IMR-90 (cell line): ENCODE measurements around the gene HAAO. TPM values are rescaled to one million over a fixed set of nuclear protein-coding genes. Genes with fewer than 3 reads are reported as not detected.

Source experiments
- ATAC-seq: fragments of 200-7000 bp; cut with Tn5 transposase; 2 replicates; pipeline ENCODE4 v1.9.1; 2020; ENCODE audit warnings: low read depth, mild to moderate bottlenecking, moderate library complexity
- BruUV-seq: library from RNA; stranded (reverse); fragments of 400-500 nt; replicated peaks from 2 replicates; lab custom pipeline; 2021; lab: Mats Ljungman, UMichigan
- CTCF ChIA-PET: fragments of 300-600 bp; formaldehyde crosslinking; extraction: SDS; loops from one replicate; lab custom pipeline; 2021; ENCODE audit warnings: antibody characterized with exemption; lab: Yijun Ruan, JAX
- POLR2A ChIA-PET: fragments of 300-600 bp; sonication (Branson Sonifier 250); formaldehyde crosslinking; loops from one replicate; lab custom pipeline; 2022; ENCODE audit warnings: antibody characterized with exemption; ENCODE audit not compliant: unreplicated experiment; lab: Charles Lee
- DNase-seq: peaks from one replicate; pipeline ENCODE4 v3.0.0; 2013
- H2AFZ ChIP-seq: replicated peaks from 2 replicates; pipeline ENCODE3; 2013; ENCODE audit warnings: low read length, mild to moderate bottlenecking; ENCODE audit not compliant: poor library complexity
- H2AK5ac ChIP-seq: 2 replicates; pipeline ENCODE4 v1.6.1; 2013; ENCODE audit warnings: low read depth, low read length, inconsistent platforms
- H2AK9ac ChIP-seq: replicated peaks from 2 replicates; pipeline ENCODE3; 2013; ENCODE audit warnings: mild to moderate bottlenecking, low read depth, low read length, moderate library complexity; ENCODE audit not compliant: poor library complexity
- H2BK120ac ChIP-seq: 2 replicates; pipeline ENCODE4 v1.6.1; 2013; ENCODE audit warnings: low read depth, low read length, inconsistent platforms
- H2BK15ac ChIP-seq: 3 replicates; pipeline ENCODE4 v1.6.1; 2013; ENCODE audit warnings: low read depth, low read length, inconsistent platforms
- H2BK20ac ChIP-seq: 2 replicates; pipeline ENCODE4 v1.6.1; 2013; ENCODE audit warnings: low read depth, mild to moderate bottlenecking, inconsistent platforms, low read length, moderate library complexity
- H2BK5ac ChIP-seq: 2 replicates; pipeline ENCODE4 v1.6.1; 2013; ENCODE audit warnings: mild to moderate bottlenecking, low read depth, low read length, inconsistent platforms; ENCODE audit not compliant: poor library complexity, severe bottlenecking
- H3K14ac ChIP-seq: replicated peaks from 2 replicates; pipeline ENCODE4 v1.6.1; 2013; ENCODE audit warnings: low read depth, low read length, inconsistent platforms
- H3K18ac ChIP-seq: 2 replicates; pipeline ENCODE4 v1.6.1; 2013; ENCODE audit warnings: low read depth, low read length, control low read depth
- H3K23ac ChIP-seq: 2 replicates; pipeline ENCODE4 v1.6.1; 2013; ENCODE audit warnings: low read depth, low read length, inconsistent platforms
- H3K27ac ChIP-seq: 2 replicates; pipeline ENCODE4 v1.5.1; 2013; ENCODE audit warnings: mild to moderate bottlenecking, control low read depth, low read length; ENCODE audit not compliant: insufficient read depth
- H3K27me3 ChIP-seq: 2 replicates; pipeline ENCODE4 v1.6.1; 2013; ENCODE audit warnings: low read length; ENCODE audit not compliant: control insufficient read depth, insufficient read depth
- H3K36me3 ChIP-seq: 2 replicates; pipeline ENCODE4 v1.6.1; 2013; ENCODE audit warnings: low read length, mixed read lengths; ENCODE audit not compliant: control insufficient read depth, insufficient read depth
- H3K4ac ChIP-seq: 2 replicates; pipeline ENCODE4 v1.6.1; 2013; ENCODE audit warnings: low read depth, low read length, inconsistent platforms
- H3K4me1 ChIP-seq: 2 replicates; pipeline ENCODE4 v1.6.1; 2013; ENCODE audit warnings: low read length, mixed read lengths; ENCODE audit not compliant: control insufficient read depth, insufficient read depth
- H3K4me2 ChIP-seq: 2 replicates; pipeline ENCODE4 v1.6.1; 2013; ENCODE audit warnings: low read depth, mild to moderate bottlenecking, control low read depth, low read length, moderate library complexity
- H3K4me3 ChIP-seq: 2 replicates; pipeline ENCODE4 v1.5.1; 2013; ENCODE audit warnings: low read depth, mild to moderate bottlenecking, control low read depth, low read length, moderate library complexity; ENCODE audit not compliant: insufficient read depth
- H3K56ac ChIP-seq: 2 replicates; pipeline ENCODE4 v1.6.1; 2013; ENCODE audit warnings: low read length, inconsistent platforms; ENCODE audit not compliant: insufficient read depth; ENCODE audit errors: extremely low read depth
- H3K79me1 ChIP-seq, 2 experiments: 2 replicates each; pipeline ENCODE4 v1.6.1; 2013; ENCODE audit warnings: low read length in 2 of 2, inconsistent platforms in 1 of 2, low read depth in 1 of 2
- H3K9ac ChIP-seq: 2 replicates; pipeline ENCODE4 v1.6.1; 2013; ENCODE audit warnings: low read depth, low read length, control low read depth
- H3K9me1 ChIP-seq: 2 replicates; pipeline ENCODE4 v1.6.1; 2013; ENCODE audit warnings: low read length, inconsistent platforms; ENCODE audit not compliant: insufficient read depth
- H3K9me3 ChIP-seq: 2 replicates; pipeline ENCODE4 v1.6.1; 2013; ENCODE audit warnings: low read length; ENCODE audit not compliant: control insufficient read depth, insufficient read depth
- H4K20me1 ChIP-seq: 2 replicates; pipeline ENCODE4 v1.6.1; 2013; ENCODE audit warnings: low read length, inconsistent platforms; ENCODE audit not compliant: insufficient read depth
- H4K5ac ChIP-seq: 2 replicates; pipeline ENCODE4 v1.6.1; 2013; ENCODE audit warnings: mild to moderate bottlenecking, low read depth, low read length, control low read depth
- H4K8ac ChIP-seq, 2 experiments: 2 replicates each; pipeline ENCODE4 v1.6.1; 2013; ENCODE audit warnings: low read depth in 2 of 2, low read length in 2 of 2, control low read depth in 1 of 2, inconsistent platforms in 1 of 2
- H4K91ac ChIP-seq: 2 replicates; pipeline ENCODE4 v1.6.1; 2013; ENCODE audit warnings: low read depth, low read length, inconsistent platforms; ENCODE audit not compliant: insufficient read depth
- BHLHE40 ChIP-seq: fragments of 150-350 bp; IDR thresholded peaks from 2 replicates; pipeline ENCODE4 v1.6.1; 2016; ENCODE audit warnings: mild to moderate bottlenecking, low read depth, low read length
- MAFK ChIP-seq: IDR thresholded peaks from 2 replicates; pipeline ENCODE4 v1.6.1; 2012; ENCODE audit warnings: low read depth, low read length, improper control_type of control experiment
- NFE2L2 ChIP-seq: fragments of 150-350 bp; IDR thresholded peaks from 2 replicates; pipeline ENCODE4 v1.6.1; 2016; ENCODE audit warnings: low read depth, mild to moderate bottlenecking, low read length
- RCOR1 ChIP-seq: IDR thresholded peaks from 2 replicates; pipeline ENCODE4 v1.6.1; 2012; ENCODE audit warnings: mild to moderate bottlenecking, low read length, improper control_type of control experiment; ENCODE audit not compliant: insufficient replicate concordance
- WGBS, 2 experiments: methylation state at CpG; one replicate each; pipeline versions ENCODE4 v1.1.5 to v1.1.7; 2013; ENCODE audit warnings: missing lambda C conversion rate in 2 of 2; ENCODE audit not compliant: insufficient read length in 1 of 2; ENCODE audit errors: extremely low coverage in 2 of 2; 5-methylcytosine and 5-hydroxymethylcytosine counted together
- dilution Hi-C: fragments of 300-500 bp; cut with HindIII; formaldehyde crosslinking; loops from one replicate; pipeline ENCODE4 v1.14.3; 2018; ENCODE audit warnings: low sequenced_read_pairs; ENCODE audit not compliant: unreplicated experiment
- in situ Hi-C: fragments of 300-500 bp; cut with MboI; formaldehyde crosslinking; loops from 3 replicates; pipeline ENCODE4 v1.14.3; 2019; ENCODE audit warnings: low sequenced_read_pairs, inconsistent platforms, mixed read lengths
- intact Hi-C: fragments of 100-400 bp; cut with micrococcal nuclease; formaldehyde crosslinking; loops from 2 replicates; pipeline ENCODE4 v1.10.0; 2022
- polyA plus RNA-seq, 3 experiments: library from polyadenylated mRNA; depleted of rRNA; stranded (reverse); fragments of >200 nt; gene quantifications; 2 replicates each; pipeline ENCODE4 v1.2.3, GENCODE V29; 2012; ENCODE audit warnings: low replicate concordance in 1 of 3
- total RNA-seq: library from RNA; depleted of rRNA; stranded (reverse); fragments of >200 nt; gene quantifications from 2 replicates; pipeline ENCODE4 v1.2.3, GENCODE V29; 2012

Gene HAAO
- total and polyA plus RNA-seq, 2 of the 4 experiments (the other 2 are of a cell fraction): 0.05 to 0.18 TPM

- H2BK120ac ChIP-seq: no peak overlapping the region
- H3K4me1 ChIP-seq: 0 out of 2 replicates have a peak, but pooled peaks cover 2% of the 10 kb centered on the region
- H3K18ac ChIP-seq: no peak overlapping the region
- ATAC-seq (peak; percentile 68), DNase-seq (peak; percentile 22)
- H2AFZ ChIP-seq: no peak overlapping the region
- H3K9ac ChIP-seq: no peak overlapping the region
- in situ Hi-C loops: no loop called here
- no peaks in the 10 kb centered on the region for H4K20me1 ChIP-seq
- no peak overlapping the region for H3K4me2 ChIP-seq
- no peak overlapping the region for H3K4ac ChIP-seq
- H3K23ac ChIP-seq: no peak overlapping the region
- WGBS, 2 experiments: 68% methylated on average over 2 of the region's 3 CpGs; no CpG with 5 or more reads in 1 of the 2 experiments
- no peak overlapping the region for H3K4me3 ChIP-seq
- no TSS peak for BruUV-seq
- no peak overlapping the region for H2BK15ac ChIP-seq
- H3K36me3 ChIP-seq: no peaks in the 10 kb centered on the region
- no peak overlapping the region for H2AK5ac ChIP-seq
- no peaks in the 10 kb centered on the region for H3K9me1 ChIP-seq
- dilution Hi-C loops: no loop called here
- no peak overlapping the region for H4K5ac ChIP-seq
- no peaks in the 10 kb centered on the region for H3K79me1 ChIP-seq
- H3K27me3 ChIP-seq: peaks cover 5% of the 10 kb centered on the region
- no peak overlapping the region for H4K8ac ChIP-seq
- TF ChIP-seq NFE2L2 (no peak), BHLHE40 (no peak), RCOR1 (no peak), MAFK (no peak)
- CTCF ChIA-PET: no interaction called here
- no peak overlapping the region for H3K14ac ChIP-seq
- H2BK5ac ChIP-seq: no peak overlapping the region
- H2AK9ac ChIP-seq: no peak overlapping the region
- no peak overlapping the region for H4K91ac ChIP-seq
- H2BK20ac ChIP-seq: no peak overlapping the region
- H3K56ac ChIP-seq: no peak overlapping the region
- intact Hi-C loops: no loop called here
- POLR2A ChIA-PET: no interaction called here
- H3K9me3 ChIP-seq: no peaks in the 10 kb centered on the region; the same call in none of the 2 replicates
- H3K27ac ChIP-seq: no peak overlapping the region
Measured at GRCh38 chr2:42777883-42778805, 14.2 kb downstream of the HAAO start.
